Measurements from ENCODE around the gene SAE1. TPM values are rescaled to one million over a fixed set of nuclear protein-coding genes. Genes with fewer than 3 reads are reported as not detected.

The SAE1 gene
- total RNA-seq, 1 experiment from 2014 or later: 270 TPM

Other genes with a start within 250 kb of the SAE1 start
- 0.37 and 0.39 TPM in 2 replicates for gene NPAS1, start 111.0 kb upstream of the SAE1 start, total RNA-seq (2014; rRNA removed; shearing (Covaris generic))
- gene TMEM160, start 82.2 kb upstream of the SAE1 start, total RNA-seq (2014; rRNA removed; shearing (Covaris generic)): 57.2 and 64.7 TPM in 2 replicates
- 4.5 and 11.2 TPM in 2 replicates for gene ZC3H4, start 17.1 kb upstream of the SAE1 start, total RNA-seq (2014; rRNA removed; shearing (Covaris generic))
- 1.9 and 5.0 TPM in 2 replicates for gene BBC3, start 100.4 kb downstream of the SAE1 start, total RNA-seq (2014; rRNA removed; shearing (Covaris generic))
- 2.1 and 6.0 TPM in 2 replicates for gene CCDC9, start 125.7 kb downstream of the SAE1 start, total RNA-seq (2014; rRNA removed; shearing (Covaris generic))
- gene INAFM1, start 144.1 kb downstream of the SAE1 start, total RNA-seq (2014; rRNA removed; shearing (Covaris generic)): 1.9 and 6.0 TPM in 2 replicates
- gene C5AR1, start 179.0 kb downstream of the SAE1 start, total RNA-seq (2014; rRNA removed; shearing (Covaris generic)): 0.05 TPM in 1 of 2 replicates, not detected in the other
- 0.39 and 0.91 TPM in 2 replicates for gene C5AR2, start 201.3 kb downstream of the SAE1 start, total RNA-seq (2014; rRNA removed; shearing (Covaris generic))
- gene DHX34, start 218.5 kb downstream of the SAE1 start, total RNA-seq (2014; rRNA removed; shearing (Covaris generic)): 10.8 and 16.2 TPM in 2 replicates